ENCODE results near the gene MIA3. TPM values are rescaled to one million over a fixed set of nuclear protein-coding genes. Genes with fewer than 3 reads are reported as not detected.

MIA3 gene
- total RNA-seq, 6 experiments from 2014 or later, result 55.6 to 68.3 (median 62.1) TPM

GRCh38 chr1:222631611-222632208 is 13.8 kb downstream of the MIA3 start:
- DNase-seq, result no peak
- H3K4me1 Mint-ChIP-seq (ENCODE audit: low read depth), result peaks cover 38% of the 10 kb centered on the region

GRCh38 chr1:222632749-222633148 is 14.9 kb downstream of the MIA3 start:
- no peaks in the 10 kb centered on the region for H3K9me3 Mint-ChIP-seq
- no peaks in the 10 kb centered on the region for H3K27me3 Mint-ChIP-seq (ENCODE audit: insufficient read depth)
- H3K4me3 Mint-ChIP-seq, result no peak overlapping the region
- H3K36me3 Mint-ChIP-seq (ENCODE audit: low read depth), result peaks cover 18% of the 10 kb centered on the region
- TF ChIP-seq CTCF (IDR thresholded peaks at IDR 0.05), result no peak
- no peak for DNase-seq
- H3K27ac Mint-ChIP-seq, result no peak overlapping the region
- peaks cover 29% of the 10 kb centered on the region for H3K4me1 Mint-ChIP-seq (ENCODE audit: low read depth)

More at GRCh38 chr1:222631611-222632208, 13.8 kb downstream of the MIA3 start:
- H3K4me3 Mint-ChIP-seq, result no peak overlapping the region
- no peaks in the 10 kb centered on the region for H3K9me3 Mint-ChIP-seq
- no peak overlapping the region for H3K27ac Mint-ChIP-seq
- H3K27me3 Mint-ChIP-seq (ENCODE audit: insufficient read depth), result no peaks in the 10 kb centered on the region
- TF ChIP-seq CTCF (IDR thresholded peaks at IDR 0.05), result no peak
- H3K36me3 Mint-ChIP-seq (ENCODE audit: low read depth), result peaks cover 29% of the 10 kb centered on the region

- H3K4me1 Mint-ChIP-seq (ENCODE audit: low read depth), result peaks cover 22% of the 10 kb centered on the region
- peak; percentile 87 for DNase-seq
- H3K27ac Mint-ChIP-seq, result peak overlapping the region; percentile 58
- peak; percentile 97 for TF ChIP-seq CTCF (IDR thresholded peaks at IDR 0.05)
- no peak overlapping the region for H3K4me3 Mint-ChIP-seq
- no peaks in the 10 kb centered on the region for H3K27me3 Mint-ChIP-seq (ENCODE audit: insufficient read depth)
- H3K9me3 Mint-ChIP-seq, result no peaks in the 10 kb centered on the region
- H3K36me3 Mint-ChIP-seq (ENCODE audit: low read depth), result peaks cover 15% of the 10 kb centered on the region
Measured at GRCh38 chr1:222634180-222635013, 16.5 kb downstream of the MIA3 start.

GRCh38 chr1:222641269-222641948 is 23.5 kb downstream of the MIA3 start:
- Mint-ChIP-seq H3K36me3 (ENCODE audit: low read depth) (peaks cover 12% of the 10 kb centered on the region), H3K4me3 (no peak overlapping the region), H3K27me3 (ENCODE audit: insufficient read depth) (no peaks in the 10 kb centered on the region), H3K4me1 (ENCODE audit: low read depth) (peaks cover 41% of the 10 kb centered on the region), H3K9me3 (no peaks in the 10 kb centered on the region), H3K27ac (no peak overlapping the region)
- TF ChIP-seq CTCF (IDR thresholded peaks at IDR 0.05), result no peak
- DNase-seq, result no peak

- Mint-ChIP-seq H3K4me1 (ENCODE audit: low read depth) (peaks cover 41% of the 10 kb centered on the region), H3K4me3 (peak overlapping the region; percentile 14; the same call in 1 of the 2 replicates), H3K27me3 (ENCODE audit: insufficient read depth) (no peaks in the 10 kb centered on the region), H3K9me3 (no peaks in the 10 kb centered on the region), H3K27ac (peak overlapping the region; percentile 46; the same call in 1 of the 2 replicates), H3K36me3 (ENCODE audit: low read depth) (peaks cover 15% of the 10 kb centered on the region)
- no peak for TF ChIP-seq CTCF (IDR thresholded peaks at IDR 0.05)
- DNase-seq, result no peak
Measured at GRCh38 chr1:222642468-222642867, 24.6 kb downstream of the MIA3 start.

Data from HFFc6 (cell line).